B cell (primary cell): ENCODE data around the gene MYO1E. TPM values are rescaled to one million over a fixed set of nuclear protein-coding genes. Genes with fewer than 3 reads are reported as not detected.

Experiments used
- ATAC-seq: fragments of 200-7000 bp; cut with Tn5 transposase; one replicate; pipeline ENCODE4 v1.10.0; 2021; ENCODE audit warnings: low read depth, mild to moderate bottlenecking, moderate number of reproducible peaks, moderate library complexity
- CTCF ChIA-PET: fragments of 350-600 bp; sonication (Branson Sonifier 250); formaldehyde crosslinking; loops from one replicate; lab custom pipeline; 2021; ENCODE audit warnings: antibody characterized with exemption, inconsistent platforms; lab: Charles Lee
- POLR2A ChIA-PET: fragments of 350-600 bp; sonication (Branson Sonifier 250); formaldehyde crosslinking; loops from one replicate; lab custom pipeline; 2021; ENCODE audit warnings: antibody characterized with exemption; lab: Charles Lee
- DNase-seq: peaks from one replicate; pipeline ENCODE4 v3.0.0; 2013
- H2AFZ ChIP-seq: 2 replicates; pipeline ENCODE4 v1.6.1; 2012; ENCODE audit warnings: mild to moderate bottlenecking, low read depth, low read length; ENCODE audit not compliant: insufficient read depth, poor library complexity, severe bottlenecking
- H3K27ac ChIP-seq, 2 donors: 1 replicate in 1 of 2; 2 replicates in 1 of 2; pipeline ENCODE4 v1.5.1; 2012 to 2013; ENCODE audit warnings: low read length in 2 of 2, mild to moderate bottlenecking in 2 of 2, moderate library complexity in 1 of 2
- H3K27me3 ChIP-seq, 4 experiments: fragments of 200-600 bp in 1 of 4; sonication (generic) in 1 of 4; replicated peaks in 1 of 4; 1 replicate in 2 of 4; 2 replicates in 2 of 4; pipeline versions ENCODE4 v1.6.1 to v1.7.0; 2013 to 2016; ENCODE audit warnings: low read length in 3 of 4, mild to moderate bottlenecking in 2 of 4, mixed read lengths in 1 of 4, moderate library complexity in 1 of 4; ENCODE audit not compliant: insufficient read depth in 4 of 4, control insufficient read depth in 3 of 4; ENCODE audit errors: control extremely low read depth in 1 of 4
- H3K36me3 ChIP-seq, 2 experiments: replicated peaks in 1 of 2; 1 replicate in 1 of 2; 2 replicates in 1 of 2; pipeline versions ENCODE4 v1.6.1 to v1.7.1; 2013; ENCODE audit warnings: low read length in 1 of 2; ENCODE audit not compliant: insufficient read depth in 2 of 2, control insufficient read depth in 1 of 2; ENCODE audit errors: control extremely low read depth in 1 of 2, extremely low read depth in 1 of 2
- H3K4me1 ChIP-seq, 2 donors: fragments of 200-600 bp in 1 of 2; sonication (generic) in 1 of 2; 1 replicate in 1 of 2; 2 replicates in 1 of 2; pipeline versions ENCODE4 v1.5.1 to v1.6.1; 2013 to 2017; ENCODE audit warnings: low read length in 2 of 2; ENCODE audit not compliant: control insufficient read depth in 2 of 2, insufficient read depth in 2 of 2
- H3K4me2 ChIP-seq: replicated peaks from 2 replicates; pipeline ENCODE3; 2012; ENCODE audit warnings: mild to moderate bottlenecking, low read depth, low read length; ENCODE audit not compliant: poor library complexity, severe bottlenecking
- H3K4me3 ChIP-seq, 5 experiments: fragments of 200-600 bp in 1 of 5; sonication (generic) in 1 of 5; 1 replicate in 3 of 5; 2 replicates in 2 of 5; pipeline versions ENCODE4 v1.5.1 to v1.7.0; 2011 to 2016; ENCODE audit warnings: low read length in 4 of 5, mild to moderate bottlenecking in 4 of 5, low read depth in 2 of 5, control low read depth in 1 of 5, moderate library complexity in 1 of 5; ENCODE audit not compliant: insufficient read depth in 1 of 5; ENCODE audit errors: control extremely low read depth in 1 of 5, extremely low read depth in 1 of 5
- H3K79me2 ChIP-seq: fragments of 200-600 bp; sonication (generic); one replicate; pipeline ENCODE4 v1.6.0; 2016; ENCODE audit warnings: low read length; ENCODE audit not compliant: control insufficient read depth, insufficient read depth
- H3K9ac ChIP-seq: fragments of 200-600 bp; sonication (generic); 2 replicates; pipeline ENCODE4 v1.6.1; 2017; ENCODE audit warnings: mild to moderate bottlenecking, low read length, moderate library complexity
- H3K9me3 ChIP-seq, 3 donors: one replicate each; pipeline versions ENCODE4 v1.6.1 to v1.7.1; 2013; ENCODE audit warnings: low read length in 2 of 3; ENCODE audit not compliant: control insufficient read depth in 2 of 3, insufficient read depth in 1 of 3; ENCODE audit errors: control extremely low read depth in 1 of 3
- H4K20me1 ChIP-seq: 2 replicates; pipeline ENCODE4 v1.6.0; 2012; ENCODE audit warnings: mild to moderate bottlenecking, low read length; ENCODE audit not compliant: insufficient read depth, control insufficient read depth, poor library complexity, severe bottlenecking
- H3K27ac Mint-ChIP-seq: one replicate; pipeline ENCODE4 v1.8.0; 2021; ENCODE audit warnings: mixed read lengths
- H3K27me3 Mint-ChIP-seq: one replicate; pipeline ENCODE4 v1.8.0; 2021; ENCODE audit warnings: mixed read lengths
- H3K4me1 Mint-ChIP-seq: one replicate; pipeline ENCODE4 v1.8.0; 2021; ENCODE audit warnings: mixed read lengths
- H3K4me3 Mint-ChIP-seq: one replicate; pipeline ENCODE4 v1.8.0; 2021; ENCODE audit warnings: mixed read lengths
- H3K9me3 Mint-ChIP-seq: one replicate; pipeline ENCODE4 v1.8.0; 2022; ENCODE audit warnings: mixed read lengths; ENCODE audit not compliant: insufficient read depth
- EZH2 ChIP-seq: IDR thresholded peaks from 2 replicates; pipeline ENCODE4 v1.6.1; 2012; ENCODE audit warnings: borderline replicate concordance, low read depth, mild to moderate bottlenecking, moderate library complexity, low read length; ENCODE audit not compliant: insufficient read depth, poor library complexity, severe bottlenecking
- WGBS: methylation state at CpG from one replicate; pipeline ENCODE4 v1.1.5; 2013; ENCODE audit warnings: missing lambda C conversion rate; ENCODE audit not compliant: insufficient coverage; 5-methylcytosine and 5-hydroxymethylcytosine counted together
- intact Hi-C: fragments of 100-400 bp; cut with micrococcal nuclease; formaldehyde crosslinking; loops from one replicate; pipeline ENCODE4 v1.10.0; 2022
- polyA plus RNA-seq: library from polyadenylated mRNA; depleted of rRNA; stranded (reverse); fragments of >200 nt; gene quantifications from 2 replicates; pipeline ENCODE4 v1.2.3, GENCODE V29; 2012
- total RNA-seq, 2 donors: library from RNA; stranded (reverse); fragments of 120-200 nt in 1 of 2; gene quantifications; 1 replicate in 1 of 2; 2 replicates in 1 of 2; pipeline versions ENCODE4 v1.2.3 to v1.2.4, GENCODE V29; 2013 to 2022
- TF ChIP-seq, protein P1 (sequence below): fragments of 200-600 bp; IDR thresholded peaks from one replicate; pipeline ENCODE4 v1.8.0; 2022; ENCODE audit warnings: antibody characterized with exemption, mild to moderate bottlenecking

MYO1E gene
- total and polyA plus RNA-seq, 2 donors (not counting 1 experiment from before 2014, with no cell fraction given), result 11.9 to 100.0 TPM

DNA sequence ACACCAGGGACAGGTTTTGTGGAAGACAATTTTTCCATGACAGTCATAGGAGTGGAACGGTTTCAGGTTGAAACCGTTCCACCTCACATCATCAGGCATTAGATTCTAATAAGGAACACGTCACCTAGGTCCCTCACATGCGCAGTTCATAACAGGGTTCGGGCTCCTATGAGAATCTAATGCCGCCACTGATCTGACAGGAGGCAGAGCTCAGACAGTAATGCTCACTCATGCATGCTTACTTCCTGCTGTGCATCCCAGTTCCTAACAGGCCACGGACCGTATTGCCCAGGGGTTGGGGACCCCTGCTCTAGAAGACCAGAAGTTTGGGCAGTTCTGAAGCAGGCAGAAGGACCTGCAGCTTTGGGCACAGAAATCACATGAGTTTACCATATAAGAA is 61.5 kb downstream of the MYO1E start:
- H3K4me1 ChIP-seq, result peaks cover 41% of the 10 kb centered on the region in 2 donors
- no peak overlapping the region for H3K27ac ChIP-seq
- Mint-ChIP-seq H3K27ac (peak overlapping the region; percentile 54), H3K9me3 (no peaks in the 10 kb centered on the region), H3K4me3 (no peak overlapping the region), H3K27me3 (no peaks in the 10 kb centered on the region), H3K4me1 (peaks cover 58% of the 10 kb centered on the region)
- ATAC-seq (no peak), DNase-seq (no peak)
- H3K36me3 ChIP-seq, result no peaks in the 10 kb centered on the region
- intact Hi-C loops, result no loop called here
- POLR2A ChIA-PET, result interaction anchor here (0.6 kb wide), 1 partner anchor 45 kb away, joined by 5 read pairs; no protein-coding TSS in a partner anchor
- 93% methylated on average over 8 of the region's 8 CpGs for WGBS
- TF ChIP-seq EZH2, result no peak
- TF ChIP-seq, protein P1, sequence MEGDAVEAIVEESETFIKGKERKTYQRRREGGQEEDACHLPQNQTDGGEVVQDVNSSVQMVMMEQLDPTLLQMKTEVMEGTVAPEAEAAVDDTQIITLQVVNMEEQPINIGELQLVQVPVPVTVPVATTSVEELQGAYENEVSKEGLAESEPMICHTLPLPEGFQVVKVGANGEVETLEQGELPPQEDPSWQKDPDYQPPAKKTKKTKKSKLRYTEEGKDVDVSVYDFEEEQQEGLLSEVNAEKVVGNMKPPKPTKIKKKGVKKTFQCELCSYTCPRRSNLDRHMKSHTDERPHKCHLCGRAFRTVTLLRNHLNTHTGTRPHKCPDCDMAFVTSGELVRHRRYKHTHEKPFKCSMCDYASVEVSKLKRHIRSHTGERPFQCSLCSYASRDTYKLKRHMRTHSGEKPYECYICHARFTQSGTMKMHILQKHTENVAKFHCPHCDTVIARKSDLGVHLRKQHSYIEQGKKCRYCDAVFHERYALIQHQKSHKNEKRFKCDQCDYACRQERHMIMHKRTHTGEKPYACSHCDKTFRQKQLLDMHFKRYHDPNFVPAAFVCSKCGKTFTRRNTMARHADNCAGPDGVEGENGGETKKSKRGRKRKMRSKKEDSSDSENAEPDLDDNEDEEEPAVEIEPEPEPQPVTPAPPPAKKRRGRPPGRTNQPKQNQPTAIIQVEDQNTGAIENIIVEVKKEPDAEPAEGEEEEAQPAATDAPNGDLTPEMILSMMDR, result no peak
- CTCF ChIA-PET, result no interaction called here
- no peak overlapping the region for H3K9ac ChIP-seq
- H3K79me2 ChIP-seq, result peaks cover 97% of the 10 kb centered on the region
- H3K4me3 ChIP-seq, result no peak overlapping the region
- no peak overlapping the region for H3K4me2 ChIP-seq
- no peaks in the 10 kb centered on the region for H3K9me3 ChIP-seq
- H2AFZ ChIP-seq, result no peak overlapping the region
- H4K20me1 ChIP-seq, result peaks cover 33% of the 10 kb centered on the region
- no peaks in the 10 kb centered on the region for H3K27me3 ChIP-seq

DNA sequence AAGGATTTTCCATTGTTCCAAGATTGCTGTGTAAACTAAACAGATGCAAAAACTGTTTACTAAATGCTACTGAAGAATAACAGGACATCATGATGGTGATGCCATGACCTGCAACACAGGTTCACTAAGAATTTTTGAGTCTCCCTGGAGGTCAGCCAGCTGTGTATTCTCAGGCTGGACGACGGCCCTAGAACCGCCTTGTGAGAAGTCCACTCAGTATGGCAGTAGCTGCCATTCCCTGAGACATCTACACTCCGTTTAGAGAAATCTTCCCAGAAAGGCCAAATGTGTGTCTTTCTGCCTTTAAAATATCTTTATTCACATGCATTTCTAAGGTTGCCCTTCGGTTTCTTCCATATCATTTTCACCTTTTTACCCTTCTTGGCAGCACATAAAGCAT is 63.3 kb downstream of the MYO1E start:
- TF ChIP-seq, protein P1, result no peak
- H3K9me3 ChIP-seq, result no peaks in the 10 kb centered on the region
- H3K4me3 ChIP-seq, result no peak overlapping the region
- no peak overlapping the region for H3K9ac ChIP-seq
- no peak for DNase-seq
- Mint-ChIP-seq H3K4me1 (peaks cover 67% of the 10 kb centered on the region), H3K9me3 (no peaks in the 10 kb centered on the region), H3K27ac (peak overlapping the region; percentile 56), H3K27me3 (no peaks in the 10 kb centered on the region), H3K4me3 (no peak overlapping the region)
- no peak overlapping the region for H2AFZ ChIP-seq
- 89% methylated on average over 3 of the region's 5 CpGs for WGBS
- H3K27ac ChIP-seq, result peak overlapping the region in 1 of 2 donors; percentile 32
- H3K4me1 ChIP-seq, result peaks cover 42 to 46% of the 10 kb centered on the region in 2 donors
- H3K79me2 ChIP-seq, result peaks cover 97% of the 10 kb centered on the region
- H4K20me1 ChIP-seq, result peaks cover 22% of the 10 kb centered on the region
- H3K4me2 ChIP-seq, result no peak overlapping the region
- POLR2A ChIA-PET, result no interaction called here
- no peaks in the 10 kb centered on the region for H3K36me3 ChIP-seq
- intact Hi-C loops, result loop anchor here (10.0 kb wide), 1 partner anchor 45 kb away; no protein-coding TSS in a partner anchor
- ATAC-seq, result no peak
- CTCF ChIA-PET, result no interaction called here
- H3K27me3 ChIP-seq, result no peaks in the 10 kb centered on the region
